SH-SY5Y (cell line): Measurements from ENCODE around the gene PRRT1B.

Experiments
- GATA2 ChIP-seq: IDR thresholded peaks from 2 replicates; pipeline ENCODE4 v1.6.1; 2011; ENCODE audit warnings: mild to moderate bottlenecking, low read depth, low read length
- GATA3 ChIP-seq: IDR thresholded peaks from 2 replicates; pipeline ENCODE4 v1.6.1; 2011; ENCODE audit warnings: low read depth, mild to moderate bottlenecking, low read length, moderate library complexity

DNA sequence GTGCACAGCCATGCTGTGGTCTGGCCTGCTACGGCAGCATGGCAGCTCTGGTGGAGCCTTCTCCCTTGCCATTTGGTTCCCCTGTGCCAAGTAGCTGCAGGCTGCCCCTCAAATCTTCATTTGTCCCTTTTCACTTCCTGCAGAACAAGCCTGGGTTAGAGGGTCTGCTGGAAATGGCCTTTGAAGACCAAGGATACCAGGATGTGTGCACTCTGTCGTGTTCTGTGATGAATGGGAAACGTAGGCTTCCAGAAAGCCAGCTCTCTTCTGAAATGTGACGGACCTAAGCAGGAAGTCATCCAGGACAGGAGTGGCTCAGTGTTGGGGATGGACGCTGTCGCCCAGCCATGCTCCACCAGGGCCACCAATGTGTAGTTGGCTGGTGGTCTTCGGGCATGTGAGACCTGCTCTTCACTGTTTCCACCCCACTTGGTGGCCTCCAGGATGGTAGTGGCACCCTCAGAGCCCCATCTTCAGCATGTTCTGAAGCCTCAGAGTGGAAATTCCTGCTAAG is 46.0 kb upstream of the PRRT1B start:
- TF ChIP-seq GATA2 (no peak), GATA3 (no peak)
